Left lung (tissue), 10 donors: ENCODE measurements around the gene MAP3K19. TPM values are rescaled to one million over a fixed set of nuclear protein-coding genes. Genes with fewer than 3 reads are reported as not detected.
"Not testable (repeated sequence)": the region's sequence is repeated elsewhere in the genome, so short reads cannot be mapped to it uniquely, and the experiment has no call there.

Experiments used
- ATAC-seq: fragments of 200-7000 bp; cut with Tn5 transposase; one replicate; pipeline ENCODE4 v1.9.1; 2020; ENCODE audit warnings: moderate library complexity
- DNase-seq, 4 donors: peaks; one replicate each; pipeline ENCODE4 v3.0.0-alpha.2; 2013 to 2020
- H3K27ac ChIP-seq, 2 donors: fragments of 200-600 bp; sonication (generic) in 1 of 2; one replicate each; pipeline versions ENCODE4 v1.5.0 to v1.8.0; 2020 to 2021
- H3K27me3 ChIP-seq, 2 donors: fragments of 200-600 bp; sonication (generic) in 1 of 2; one replicate each; pipeline versions ENCODE4 v1.5.0 to v1.8.0; 2020 to 2021
- H3K36me3 ChIP-seq, 2 donors: fragments of 200-600 bp; sonication (generic) in 1 of 2; one replicate each; pipeline versions ENCODE4 v1.5.0 to v1.8.0; 2020 to 2021
- H3K4me1 ChIP-seq, 2 donors: fragments of 200-600 bp; one replicate each; pipeline ENCODE4 v1.8.0; 2021
- H3K4me3 ChIP-seq, 2 donors: fragments of 200-600 bp; sonication (generic) in 1 of 2; one replicate each; pipeline versions ENCODE4 v1.5.0 to v1.8.0; 2020 to 2021; ENCODE audit warnings: mild to moderate bottlenecking in 1 of 2
- H3K9me3 ChIP-seq, 2 donors: fragments of 200-600 bp; sonication (generic) in 1 of 2; one replicate each; pipeline versions ENCODE4 v1.5.0 to v1.8.0; 2020 to 2021
- intact Hi-C, 2 donors: fragments of 100-400 bp; cut with DNase I; formaldehyde crosslinking; loops; one replicate each; pipeline versions ENCODE4 v1.11.2 to v1.14.2; 2022
- polyA plus RNA-seq, 6 donors: library from polyadenylated mRNA; unstranded; fragments of 120-200 nt; gene quantifications; one replicate each; pipeline ENCODE4 v1.2.1, GENCODE V29; 2013; ENCODE audit not compliant: insufficient read length in 6 of 6
- total RNA-seq, 2 donors: library from RNA; stranded (reverse); fragmentation: NEBNext Ultra II Directional; extraction: Animal tissue kit (Norgen Biotek cat#: 25700); gene quantifications; one replicate each; pipeline ENCODE4 v1.2.1, GENCODE V29; 2021
- TF ChIP-seq, protein P1 (sequence below), 2 donors: fragments of 200-600 bp; sonication (generic) in 1 of 2; IDR thresholded peaks; one replicate each; pipeline versions ENCODE4 v1.5.0 to v1.8.0; 2021; ENCODE audit warnings: antibody characterized with exemption in 2 of 2
- donor health status: DM: no; HTN: yes; CAD: no.
- donor health status: DM: no; HTN: no; CAD: no.

Gene MAP3K19
- total and polyA plus RNA-seq, 8 donors: 0.79 to 4.8 (median 2.8) TPM; not detected in 1

DNA sequence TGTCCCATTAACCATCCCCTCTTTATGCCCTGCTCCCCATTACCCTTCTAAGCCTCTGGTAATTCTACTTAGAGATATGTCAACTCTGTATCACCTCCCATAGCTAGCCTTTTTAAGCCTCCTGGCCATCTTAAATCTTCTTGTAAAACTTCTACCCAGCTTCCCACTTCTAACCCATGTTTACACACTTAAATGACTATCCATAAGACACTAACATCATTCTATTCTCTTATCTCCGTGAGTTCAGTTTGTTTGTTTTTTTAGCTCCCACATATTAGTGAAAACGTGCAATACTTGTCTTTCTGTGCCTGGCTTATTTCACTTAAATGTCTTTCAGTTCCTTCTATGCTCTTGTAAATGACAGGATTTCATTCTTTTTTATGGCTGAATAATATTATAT is 47.3 kb upstream of the MAP3K19 start:
- DNase-seq: no peak
- H3K27ac ChIP-seq: no peak overlapping the region

DNA sequence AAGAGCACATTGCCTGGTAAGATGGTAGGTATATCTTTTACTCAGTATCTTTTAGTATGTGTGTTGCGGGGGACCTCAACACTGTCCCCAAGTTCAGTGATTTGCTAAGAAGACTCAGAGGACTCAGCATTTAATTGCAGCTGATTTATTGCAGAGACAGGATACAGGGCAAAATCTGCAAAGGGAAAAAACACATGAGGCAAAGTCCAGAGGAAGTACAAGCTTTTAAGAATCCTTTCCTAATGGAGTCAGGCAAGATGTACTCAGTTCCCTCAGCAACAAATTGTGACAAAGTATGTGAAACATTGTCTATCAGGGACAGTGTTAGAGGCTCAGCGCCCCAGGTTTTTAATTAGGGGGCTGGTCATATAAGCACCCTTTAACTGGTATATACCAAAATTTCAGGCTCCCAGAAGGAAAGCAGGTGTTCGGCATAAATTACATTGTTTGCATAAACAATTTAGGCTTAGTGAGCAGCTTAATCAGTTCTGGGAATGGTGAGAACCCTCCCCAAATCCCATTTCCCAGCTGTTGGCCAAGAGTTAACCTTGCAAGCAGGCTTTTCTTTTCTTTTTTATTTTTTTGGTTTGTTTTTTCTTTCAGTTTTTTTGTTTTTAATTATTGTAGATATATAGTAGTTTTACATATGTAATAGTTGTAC is 46.6 kb upstream of the MAP3K19 start:
- TF ChIP-seq, protein P1, sequence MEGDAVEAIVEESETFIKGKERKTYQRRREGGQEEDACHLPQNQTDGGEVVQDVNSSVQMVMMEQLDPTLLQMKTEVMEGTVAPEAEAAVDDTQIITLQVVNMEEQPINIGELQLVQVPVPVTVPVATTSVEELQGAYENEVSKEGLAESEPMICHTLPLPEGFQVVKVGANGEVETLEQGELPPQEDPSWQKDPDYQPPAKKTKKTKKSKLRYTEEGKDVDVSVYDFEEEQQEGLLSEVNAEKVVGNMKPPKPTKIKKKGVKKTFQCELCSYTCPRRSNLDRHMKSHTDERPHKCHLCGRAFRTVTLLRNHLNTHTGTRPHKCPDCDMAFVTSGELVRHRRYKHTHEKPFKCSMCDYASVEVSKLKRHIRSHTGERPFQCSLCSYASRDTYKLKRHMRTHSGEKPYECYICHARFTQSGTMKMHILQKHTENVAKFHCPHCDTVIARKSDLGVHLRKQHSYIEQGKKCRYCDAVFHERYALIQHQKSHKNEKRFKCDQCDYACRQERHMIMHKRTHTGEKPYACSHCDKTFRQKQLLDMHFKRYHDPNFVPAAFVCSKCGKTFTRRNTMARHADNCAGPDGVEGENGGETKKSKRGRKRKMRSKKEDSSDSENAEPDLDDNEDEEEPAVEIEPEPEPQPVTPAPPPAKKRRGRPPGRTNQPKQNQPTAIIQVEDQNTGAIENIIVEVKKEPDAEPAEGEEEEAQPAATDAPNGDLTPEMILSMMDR (IDR thresholded peaks at IDR 0.05): no peak
- H3K27me3 ChIP-seq: no peaks in the 10 kb centered on the region
- H3K9me3 ChIP-seq: peaks cover 0 to 6% of the 10 kb centered on the region in 2 donors
- ATAC-seq (no peak), DNase-seq (no peak)
- H3K4me3 ChIP-seq: no peak overlapping the region
- no peaks in the 10 kb centered on the region for H3K4me1 ChIP-seq
- H3K36me3 ChIP-seq: peaks cover 0 to 31% of the 10 kb centered on the region in 2 donors
- intact Hi-C loops: no loop called here
- no peak overlapping the region for H3K27ac ChIP-seq

More for the DNA sequence above, 47.3 kb upstream of the MAP3K19 start:
- intact Hi-C loops: no loop called here
- Histone ChIP-seq H3K4me3 (no peak overlapping the region), H3K9me3 (no peaks in the 10 kb centered on the region), H3K4me1 (no peaks in the 10 kb centered on the region), H3K36me3 (peaks cover 0 to 31% of the 10 kb centered on the region in 2 donors), H3K27me3 (no peaks in the 10 kb centered on the region)
- no peak for ATAC-seq
- TF ChIP-seq, protein P1 (IDR thresholded peaks at IDR 0.05): no peak

DNA sequence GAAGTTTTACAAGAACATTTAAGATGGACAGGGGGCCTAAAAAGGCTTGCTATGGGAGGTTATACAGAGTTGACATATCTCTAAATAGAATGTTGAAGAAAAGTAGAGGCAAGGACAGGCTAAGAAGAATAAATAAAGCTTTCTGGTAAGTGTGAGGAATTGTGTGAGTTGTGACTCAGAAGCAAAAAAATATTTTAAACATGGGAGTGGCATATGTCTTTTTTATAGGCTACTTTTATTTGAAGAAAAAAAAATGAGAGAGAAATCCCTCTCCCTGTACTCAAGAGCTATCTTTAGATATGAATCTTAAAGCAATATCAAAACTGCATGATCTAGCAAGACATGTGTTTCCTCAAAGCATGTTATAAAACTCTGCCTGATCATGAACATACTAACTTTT is 45.9 kb upstream of the MAP3K19 start:
- no peaks in the 10 kb centered on the region for H3K4me1 ChIP-seq
- no peak overlapping the region for H3K27ac ChIP-seq
- ATAC-seq: no peak
- DNase-seq: no peak
- no peak overlapping the region for H3K4me3 ChIP-seq
- H3K36me3 ChIP-seq: peaks cover 0 to 31% of the 10 kb centered on the region in 2 donors
- H3K9me3 ChIP-seq: peaks cover 0 to 6% of the 10 kb centered on the region in 2 donors
- intact Hi-C loops: no loop called here
- H3K27me3 ChIP-seq: no peaks in the 10 kb centered on the region
- TF ChIP-seq, protein P1 (IDR thresholded peaks at IDR 0.05): no peak

DNA sequence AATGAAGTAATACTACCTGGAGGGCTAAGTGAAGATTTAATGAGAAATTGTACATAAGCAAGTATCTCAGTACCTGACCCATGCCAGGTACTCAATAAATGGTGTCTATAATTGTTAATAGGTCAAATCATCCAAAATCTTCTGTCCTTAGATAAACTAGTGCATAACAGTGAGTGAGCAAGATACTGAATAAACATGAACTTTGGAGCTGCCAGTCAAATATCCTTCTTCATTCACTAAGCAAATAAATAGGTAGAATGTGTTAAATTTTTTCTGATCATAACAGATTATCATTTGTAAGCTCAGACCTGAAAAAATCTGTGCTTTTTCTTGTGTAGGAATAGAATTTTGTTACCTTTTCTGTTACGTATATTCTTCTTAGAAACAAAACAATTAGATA is 44.4 kb upstream of the MAP3K19 start:
- DNase-seq: no peak

DNA sequence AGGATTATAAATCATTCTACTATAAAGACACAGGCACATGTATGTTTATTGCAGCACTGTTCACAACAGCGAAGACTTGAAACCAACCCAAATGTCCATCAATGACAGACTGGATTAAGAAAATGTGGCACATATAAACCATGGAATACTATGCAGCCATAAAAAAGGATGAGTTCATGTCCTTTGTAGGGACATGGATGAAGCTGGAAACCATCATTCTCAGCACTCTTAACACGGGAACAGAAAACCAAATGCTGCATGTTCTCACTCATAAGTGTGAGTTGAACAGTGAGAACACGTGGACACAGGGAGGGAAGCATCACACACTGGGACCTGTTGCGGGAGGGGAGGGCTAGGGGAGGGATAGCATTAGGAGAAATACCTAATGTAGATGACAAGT is 42.4 kb upstream of the MAP3K19 start:
- H3K4me3 ChIP-seq, H3K9me3 ChIP-seq, intact Hi-C loops, DNase-seq, ATAC-seq, H3K4me1 ChIP-seq, H3K27me3 ChIP-seq, H3K27ac ChIP-seq: not testable (repeated sequence)
- H3K36me3 ChIP-seq: peaks cover 0 to 18% of the 10 kb centered on the region in 2 donors

More for the DNA sequence above, 44.4 kb upstream of the MAP3K19 start:
- no peaks in the 10 kb centered on the region for H3K4me1 ChIP-seq
- TF ChIP-seq, protein P1 (IDR thresholded peaks at IDR 0.05): no peak
- intact Hi-C loops: no loop called here
- no peak overlapping the region for H3K27ac ChIP-seq
- no peak for ATAC-seq
- H3K9me3 ChIP-seq: peaks cover 0 to 6% of the 10 kb centered on the region in 2 donors
- no peak overlapping the region for H3K4me3 ChIP-seq
- H3K27me3 ChIP-seq: no peaks in the 10 kb centered on the region
- peaks cover 0 to 31% of the 10 kb centered on the region in 2 donors for H3K36me3 ChIP-seq

DNA sequence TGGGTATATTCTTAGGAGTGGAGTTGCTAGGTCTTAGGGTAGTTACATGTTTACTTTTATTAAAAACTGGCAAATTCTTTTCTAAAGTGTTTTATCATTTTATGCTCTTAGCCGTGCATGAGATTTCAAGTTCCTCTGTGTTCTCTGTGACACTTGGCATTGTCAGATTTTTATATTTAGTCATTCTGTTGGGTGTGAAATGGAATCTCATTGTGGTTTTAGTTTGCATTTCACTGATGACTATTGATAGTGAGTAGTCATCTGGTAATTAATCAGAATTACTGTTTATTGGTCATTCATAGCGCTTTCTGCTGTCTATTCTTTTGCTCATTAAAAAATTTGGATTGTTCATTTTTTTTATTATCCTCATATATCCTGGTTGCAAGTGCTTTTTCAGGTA is 39.0 kb upstream of the MAP3K19 start:
- H3K9me3 ChIP-seq: peaks cover 0 to 6% of the 10 kb centered on the region in 2 donors
- H3K27ac ChIP-seq: no peak overlapping the region
- H3K36me3 ChIP-seq: peaks cover 0 to 12% of the 10 kb centered on the region in 2 donors
- no peak for ATAC-seq
- no peak for DNase-seq
- no peaks in the 10 kb centered on the region for H3K4me1 ChIP-seq
- no peak overlapping the region for H3K4me3 ChIP-seq
- no peaks in the 10 kb centered on the region for H3K27me3 ChIP-seq
- TF ChIP-seq, protein P1 (IDR thresholded peaks at IDR 0.05): no peak
- intact Hi-C loops: no loop called here
